HCT116 (cell line): ENCODE measurements around the gene PXMP2. TPM values are rescaled to one million over a fixed set of nuclear protein-coding genes. Genes with fewer than 3 reads are reported as not detected.

Experiments
- ATAC-seq: fragments of 200-7000 bp; cut with Tn5 transposase; 2 replicates; pipeline ENCODE4 v1.9.1; 2020; ENCODE audit warnings: mild to moderate bottlenecking, moderate library complexity
- BruUV-seq: library from RNA; stranded (reverse); fragments of 400-500 nt; replicated peaks from 2 replicates; lab custom pipeline; 2021; lab: Mats Ljungman, UMichigan
- CTCF ChIA-PET: fragments of 300-600 bp; sonication (Branson Sonifier 250); formaldehyde crosslinking; loops from one replicate; lab custom pipeline; 2021; ENCODE audit warnings: antibody characterized with exemption; lab: Charles Lee
- POLR2A ChIA-PET: fragments of 300-600, 350-600 bp; sonication (Branson Sonifier 250); formaldehyde crosslinking; loops from one replicate; lab custom pipeline; 2021; ENCODE audit warnings: antibody characterized with exemption; lab: Charles Lee
- RAD21 ChIA-PET, 2 experiments: fragments of 300-600 bp; sonication (Branson Sonifier 250); formaldehyde crosslinking; loops; one replicate each; lab custom pipeline; 2023; ENCODE audit warnings: low total read pairs in 2 of 2; ENCODE audit not compliant: uncharacterized antibody in 2 of 2, unreplicated experiment in 2 of 2, low non-redundant PET in 1 of 2; lab: Charles Lee
- DNase-seq: peaks from one replicate; pipeline ENCODE4 v3.0.0-alpha.2; 2010; ENCODE audit warnings: low read depth, low spot score
- H2AFZ ChIP-seq: fragments of 200-600 bp; shearing (Covaris generic), sonication (generic); 2 replicates; pipeline ENCODE4 v1.6.1; 2017; ENCODE audit warnings: low read depth, mixed run types, mixed read lengths, antibody characterized with exemption, low read length; ENCODE audit not compliant: poor library complexity, severe bottlenecking
- H3K27ac ChIP-seq: 2 replicates; pipeline ENCODE4 v1.5.1; 2012; ENCODE audit warnings: low read depth, low read length
- H3K27me3 ChIP-seq: fragments of 200-600 bp; sonication (generic); 2 replicates; pipeline ENCODE4 v1.6.1; 2016; ENCODE audit warnings: mixed run types, low read length, mixed read lengths; ENCODE audit not compliant: insufficient read depth
- H3K36me3 ChIP-seq, 2 experiments: fragments of 200-500 bp in 1 of 2; fragments of 200-600 bp in 1 of 2; sonication (Bioruptor generic) in 1 of 2; sonication (generic) in 1 of 2; 2 replicates each; pipeline versions ENCODE4 v1.5.1 to v1.6.1; 2014 to 2016; ENCODE audit warnings: low read length in 2 of 2, inconsistent platforms in 1 of 2, mixed read lengths in 1 of 2, mixed run types in 1 of 2; ENCODE audit not compliant: insufficient read depth in 2 of 2, control insufficient read depth in 1 of 2
- H3K4me1 ChIP-seq, 2 experiments: fragments of 200-600 bp in 1 of 2; sonication (generic) in 1 of 2; 2 replicates each; pipeline versions ENCODE4 v1.5.1 to v1.6.1; 2012 to 2017; ENCODE audit warnings: low read length in 2 of 2, inconsistent platforms in 1 of 2, mild to moderate bottlenecking in 1 of 2, mixed read lengths in 1 of 2, mixed run types in 1 of 2, moderate library complexity in 1 of 2; ENCODE audit not compliant: insufficient read depth in 2 of 2, control insufficient read depth in 1 of 2
- H3K4me2 ChIP-seq: fragments of 200-600 bp; sonication (generic); 2 replicates; pipeline ENCODE4 v1.6.1; 2017; ENCODE audit warnings: mixed run types, low read length, mixed read lengths
- H3K4me3 ChIP-seq, 2 experiments: fragments of 200-600 bp in 1 of 2; sonication (generic) in 1 of 2; replicated peaks in 1 of 2; 2 replicates each; pipeline ENCODE4 v1.5.1; 2011 to 2016; ENCODE audit warnings: low read length in 2 of 2, control low read depth in 1 of 2, low read depth in 1 of 2, mild to moderate bottlenecking in 1 of 2, mixed read lengths in 1 of 2, mixed run types in 1 of 2
- H3K79me2 ChIP-seq: fragments of 200-600 bp; sonication (generic); 2 replicates; pipeline ENCODE4 v1.6.1; 2017; ENCODE audit warnings: mild to moderate bottlenecking, mixed run types, low read length, moderate library complexity, mixed read lengths; ENCODE audit not compliant: insufficient read depth
- H3K9ac ChIP-seq: fragments of 200-600 bp; sonication (generic); 2 replicates; pipeline ENCODE4 v1.6.1; 2016; ENCODE audit warnings: low read length, mixed read lengths
- H3K9me2 ChIP-seq: fragments of 200-600 bp; sonication (generic), shearing (Covaris generic); 2 replicates; pipeline ENCODE4 v1.6.1; 2017; ENCODE audit warnings: mixed run types, mild to moderate bottlenecking, moderate library complexity; ENCODE audit not compliant: insufficient read depth
- H3K9me3 ChIP-seq, 2 experiments: fragments of 200-500 bp in 1 of 2; fragments of 200-600 bp in 1 of 2; sonication (Bioruptor generic) in 1 of 2; sonication (generic) in 1 of 2; 2 replicates each; pipeline ENCODE4 v1.6.1; 2014 to 2017; ENCODE audit warnings: low read length in 2 of 2, mixed read lengths in 2 of 2, inconsistent platforms in 1 of 2, low read depth in 1 of 2, mild to moderate bottlenecking in 1 of 2, mixed run types in 1 of 2, moderate library complexity in 1 of 2; ENCODE audit not compliant: control insufficient read depth in 1 of 2, insufficient read depth in 1 of 2
- H4K20me1 ChIP-seq: fragments of 200-600 bp; sonication (generic), shearing (Covaris generic); 2 replicates; pipeline ENCODE4 v1.6.1; 2017; ENCODE audit warnings: mixed run types, mild to moderate bottlenecking, moderate library complexity; ENCODE audit not compliant: insufficient read depth
- CBX3 ChIP-seq: IDR thresholded peaks from 2 replicates; pipeline ENCODE4 v1.6.1; 2012; ENCODE audit warnings: low read depth
- ELF1 ChIP-seq: IDR thresholded peaks from 2 replicates; pipeline ENCODE4 v1.6.1; 2012; ENCODE audit warnings: low read depth, borderline replicate concordance
- EZH2 ChIP-seq: fragments of 200-600 bp; sonication (generic); IDR thresholded peaks from 2 replicates; pipeline ENCODE4 v1.6.1; 2017; ENCODE audit warnings: antibody characterized with exemption, mixed run types
- FOSL1 ChIP-seq: IDR thresholded peaks from 2 replicates; pipeline ENCODE4 v1.6.1; 2012; ENCODE audit warnings: low read depth
- MAX ChIP-seq: IDR thresholded peaks from 2 replicates; pipeline ENCODE4 v1.6.1; 2012
- SP1 ChIP-seq: IDR thresholded peaks from 2 replicates; pipeline ENCODE4 v1.6.1; 2012; ENCODE audit warnings: low read depth
- ZFX ChIP-seq: fragments of 450-650 bp; IDR thresholded peaks from 2 replicates; pipeline ENCODE4 v1.6.1; 2017
- intact Hi-C: fragments of 100-400 bp; cut with micrococcal nuclease; formaldehyde crosslinking; loops from 2 replicates; pipeline ENCODE4 v1.10.0; 2022
- total RNA-seq: library from RNA; stranded (reverse); gene quantifications from one replicate; pipeline ENCODE4 v1.2.1, GENCODE V29; 2021; ENCODE audit not compliant: unreplicated experiment
- TF ChIP-seq, protein P1 (sequence below): IDR thresholded peaks from 2 replicates; pipeline ENCODE4 v1.6.1; 2012; ENCODE audit warnings: low read depth

PXMP2 gene
- total RNA-seq, 1 experiment from 2014 or later: 30.9 TPM

DNA sequence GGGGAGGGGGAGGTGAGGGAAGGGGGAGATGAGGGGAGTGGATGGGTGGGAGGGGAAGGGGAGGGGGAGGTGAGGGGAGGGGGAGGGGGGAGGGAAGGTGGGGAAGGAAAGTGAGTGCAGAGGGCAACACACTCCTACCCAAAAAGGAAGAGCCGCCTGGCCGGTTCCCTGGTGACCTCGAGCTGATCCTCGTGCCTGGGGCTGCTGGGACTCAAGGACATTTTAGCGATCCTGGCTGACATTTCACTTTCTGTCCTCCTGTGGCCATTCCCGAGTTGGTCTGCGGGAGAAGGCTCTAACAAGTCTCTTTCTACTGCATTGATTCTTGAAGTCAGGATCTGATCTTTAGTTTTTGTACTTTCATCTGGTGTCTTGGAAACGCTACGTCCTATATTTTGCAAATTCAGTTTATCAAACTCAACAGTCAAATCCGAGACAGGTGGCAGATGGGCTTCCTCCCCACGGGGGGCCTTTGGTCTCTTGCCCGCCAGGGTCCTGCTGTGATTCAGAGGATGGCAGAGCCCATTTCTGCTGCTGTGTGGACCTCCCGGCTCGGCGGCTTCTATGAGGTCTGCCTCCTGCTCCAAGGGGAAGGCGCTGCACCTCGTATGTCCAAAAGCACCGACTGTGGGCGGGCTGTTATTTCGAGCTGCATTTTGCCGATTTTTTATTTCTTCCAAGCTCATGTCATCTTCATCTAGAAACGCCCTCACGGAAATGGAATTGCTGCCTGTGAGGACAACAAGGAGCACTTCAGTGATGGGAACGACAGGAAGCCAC, 42.3 kb downstream of the PXMP2 start:
- DNase-seq: no peak
- H3K27ac ChIP-seq: peak overlapping the region; percentile 26; the same call in 1 of the 2 replicates
- H2AFZ ChIP-seq: no peak overlapping the region
- CTCF ChIA-PET: no interaction called here
- H3K79me2 ChIP-seq: peaks cover 9% of the 10 kb centered on the region; the same call in 1 of the 2 replicates
- peaks cover 39 to 61% of the 10 kb centered on the region in 2 experiments for H3K36me3 ChIP-seq
- H3K4me3 ChIP-seq: no peak overlapping the region
- POLR2A ChIA-PET: no interaction called here
- intact Hi-C loops: no loop called here
- no peaks in the 10 kb centered on the region for H4K20me1 ChIP-seq
- no peak for TF ChIP-seq SP1
- TF ChIP-seq FOSL1: no peak
- TF ChIP-seq ZFX: no peak
- no peak for TF ChIP-seq EZH2
- TF ChIP-seq, protein P1, sequence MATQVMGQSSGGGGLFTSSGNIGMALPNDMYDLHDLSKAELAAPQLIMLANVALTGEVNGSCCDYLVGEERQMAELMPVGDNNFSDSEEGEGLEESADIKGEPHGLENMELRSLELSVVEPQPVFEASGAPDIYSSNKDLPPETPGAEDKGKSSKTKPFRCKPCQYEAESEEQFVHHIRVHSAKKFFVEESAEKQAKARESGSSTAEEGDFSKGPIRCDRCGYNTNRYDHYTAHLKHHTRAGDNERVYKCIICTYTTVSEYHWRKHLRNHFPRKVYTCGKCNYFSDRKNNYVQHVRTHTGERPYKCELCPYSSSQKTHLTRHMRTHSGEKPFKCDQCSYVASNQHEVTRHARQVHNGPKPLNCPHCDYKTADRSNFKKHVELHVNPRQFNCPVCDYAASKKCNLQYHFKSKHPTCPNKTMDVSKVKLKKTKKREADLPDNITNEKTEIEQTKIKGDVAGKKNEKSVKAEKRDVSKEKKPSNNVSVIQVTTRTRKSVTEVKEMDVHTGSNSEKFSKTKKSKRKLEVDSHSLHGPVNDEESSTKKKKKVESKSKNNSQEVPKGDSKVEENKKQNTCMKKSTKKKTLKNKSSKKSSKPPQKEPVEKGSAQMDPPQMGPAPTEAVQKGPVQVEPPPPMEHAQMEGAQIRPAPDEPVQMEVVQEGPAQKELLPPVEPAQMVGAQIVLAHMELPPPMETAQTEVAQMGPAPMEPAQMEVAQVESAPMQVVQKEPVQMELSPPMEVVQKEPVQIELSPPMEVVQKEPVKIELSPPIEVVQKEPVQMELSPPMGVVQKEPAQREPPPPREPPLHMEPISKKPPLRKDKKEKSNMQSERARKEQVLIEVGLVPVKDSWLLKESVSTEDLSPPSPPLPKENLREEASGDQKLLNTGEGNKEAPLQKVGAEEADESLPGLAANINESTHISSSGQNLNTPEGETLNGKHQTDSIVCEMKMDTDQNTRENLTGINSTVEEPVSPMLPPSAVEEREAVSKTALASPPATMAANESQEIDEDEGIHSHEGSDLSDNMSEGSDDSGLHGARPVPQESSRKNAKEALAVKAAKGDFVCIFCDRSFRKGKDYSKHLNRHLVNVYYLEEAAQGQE: no peak
- no peak for TF ChIP-seq CBX3
- TF ChIP-seq ELF1: no peak
- TF ChIP-seq MAX: no peak
- no peak overlapping the region for H3K4me2 ChIP-seq
- H3K27me3 ChIP-seq: no peaks in the 10 kb centered on the region
- RAD21 ChIA-PET: no interaction called here
- ATAC-seq: peak; percentile 41; the same call in 1 of the 2 replicates
- no peaks in the 10 kb centered on the region for H3K9me3 ChIP-seq
- peaks cover 0 to 3% of the 10 kb centered on the region in 2 experiments; a peak in 1 of 4 replicates for H3K4me1 ChIP-seq
- H3K9ac ChIP-seq: no peak overlapping the region
- no peaks in the 10 kb centered on the region for H3K9me2 ChIP-seq
- BruUV-seq: no TSS peak
